ENCODE measurements around the gene KCNK10.

KCNK10 gene

DNA sequence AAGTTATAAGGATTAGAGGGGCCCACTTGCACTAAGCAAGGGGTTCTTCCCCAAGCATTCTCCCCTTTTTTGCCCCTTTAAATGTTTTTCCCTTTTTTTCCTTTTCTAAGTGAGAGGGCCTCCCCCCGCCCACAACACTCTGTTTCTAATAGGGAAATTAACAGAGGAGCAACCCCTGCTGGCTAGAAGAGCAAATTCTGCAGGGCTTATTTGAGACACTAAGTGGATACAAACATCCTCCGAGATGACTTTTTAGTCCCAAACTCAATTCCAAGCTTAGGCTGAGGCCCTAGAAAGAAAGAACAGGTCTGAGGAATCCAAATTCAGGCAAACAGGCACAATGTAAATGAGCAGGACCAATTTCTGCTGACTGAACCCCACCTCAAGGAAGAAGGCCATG, 179.3 kb downstream of the KCNK10 start:
- H3K79me2 ChIP-seq (ENCODE audit: insufficient read depth, low read length): no peaks in the 10 kb centered on the region
- no peak overlapping the region for H3K9ac ChIP-seq (ENCODE audit: low read length)
- no peak overlapping the region for H3K4me3 ChIP-seq (ENCODE audit: low read depth, low read length, poor library complexity, severe bottlenecking)
- H3K9me3 ChIP-seq (ENCODE audit: low read length): no peaks in the 10 kb centered on the region
- no peaks in the 10 kb centered on the region for H3K27me3 ChIP-seq (ENCODE audit: insufficient read depth, low read length)
- H3K27ac ChIP-seq (ENCODE audit: low read depth, low read length, poor library complexity, severe bottlenecking): no peak overlapping the region
- no peaks in the 10 kb centered on the region for H3K4me1 ChIP-seq (ENCODE audit: insufficient read depth, low read length, severe bottlenecking)
- H3K9me2 ChIP-seq (ENCODE audit: low read depth, low read length): no peaks in the 10 kb centered on the region
- H3K36me3 ChIP-seq (ENCODE audit: insufficient read depth, low read length): no peaks in the 10 kb centered on the region
- TF ChIP-seq EZH2 (IDR thresholded peaks at IDR 0.05; ENCODE audit: borderline replicate concordance, low read length): no peak
- TF ChIP-seq, protein P1, sequence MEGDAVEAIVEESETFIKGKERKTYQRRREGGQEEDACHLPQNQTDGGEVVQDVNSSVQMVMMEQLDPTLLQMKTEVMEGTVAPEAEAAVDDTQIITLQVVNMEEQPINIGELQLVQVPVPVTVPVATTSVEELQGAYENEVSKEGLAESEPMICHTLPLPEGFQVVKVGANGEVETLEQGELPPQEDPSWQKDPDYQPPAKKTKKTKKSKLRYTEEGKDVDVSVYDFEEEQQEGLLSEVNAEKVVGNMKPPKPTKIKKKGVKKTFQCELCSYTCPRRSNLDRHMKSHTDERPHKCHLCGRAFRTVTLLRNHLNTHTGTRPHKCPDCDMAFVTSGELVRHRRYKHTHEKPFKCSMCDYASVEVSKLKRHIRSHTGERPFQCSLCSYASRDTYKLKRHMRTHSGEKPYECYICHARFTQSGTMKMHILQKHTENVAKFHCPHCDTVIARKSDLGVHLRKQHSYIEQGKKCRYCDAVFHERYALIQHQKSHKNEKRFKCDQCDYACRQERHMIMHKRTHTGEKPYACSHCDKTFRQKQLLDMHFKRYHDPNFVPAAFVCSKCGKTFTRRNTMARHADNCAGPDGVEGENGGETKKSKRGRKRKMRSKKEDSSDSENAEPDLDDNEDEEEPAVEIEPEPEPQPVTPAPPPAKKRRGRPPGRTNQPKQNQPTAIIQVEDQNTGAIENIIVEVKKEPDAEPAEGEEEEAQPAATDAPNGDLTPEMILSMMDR (IDR thresholded peaks at IDR 0.05; ENCODE audit: low read length): peak; percentile 24; the same call in 1 of the 2 replicates
- no peak overlapping the region for H2AFZ ChIP-seq (ENCODE audit: low read length)
- H3F3A ChIP-seq (ENCODE audit: insufficient read depth, low read length): no peaks in the 10 kb centered on the region
- no peaks in the 10 kb centered on the region for H4K20me1 ChIP-seq (ENCODE audit: insufficient read depth, low read length)
- no peak overlapping the region for H3K4me2 ChIP-seq (ENCODE audit: low read length)

DNA sequence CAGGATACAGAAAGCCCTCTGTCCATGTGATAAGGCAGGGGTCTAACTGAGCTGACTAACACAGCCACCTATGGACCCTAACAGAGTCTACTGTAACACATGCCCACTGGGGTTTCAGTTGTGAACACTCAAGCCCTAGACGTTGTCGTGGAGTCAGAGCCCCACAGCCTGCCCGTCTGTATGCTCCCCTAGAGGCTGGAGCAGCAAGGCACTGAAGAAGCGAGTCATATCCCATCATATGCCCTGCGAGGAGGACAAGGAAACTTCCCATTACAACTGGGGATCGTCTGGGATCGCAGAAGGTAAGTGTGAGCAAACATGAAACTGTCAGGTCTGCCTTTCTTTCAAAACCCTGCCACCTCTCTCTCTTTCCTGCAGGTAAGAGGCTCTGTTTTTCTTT, 180.1 kb downstream of the KCNK10 start:
- Histone ChIP-seq H3K9ac (ENCODE audit: low read length) (no peak overlapping the region), H3K9me3 (ENCODE audit: low read length) (no peaks in the 10 kb centered on the region), H3F3A (ENCODE audit: insufficient read depth, low read length) (no peaks in the 10 kb centered on the region), H3K4me2 (ENCODE audit: low read length) (no peak overlapping the region), H3K27me3 (ENCODE audit: insufficient read depth, low read length) (no peaks in the 10 kb centered on the region), H3K4me3 (ENCODE audit: low read depth, low read length, poor library complexity, severe bottlenecking) (no peak overlapping the region), H3K9me2 (ENCODE audit: low read depth, low read length) (no peaks in the 10 kb centered on the region), H3K27ac (ENCODE audit: low read depth, low read length, poor library complexity, severe bottlenecking) (no peak overlapping the region), H3K79me2 (ENCODE audit: insufficient read depth, low read length) (no peaks in the 10 kb centered on the region), H3K4me1 (ENCODE audit: insufficient read depth, low read length, severe bottlenecking) (no peaks in the 10 kb centered on the region), H4K20me1 (ENCODE audit: insufficient read depth, low read length) (no peaks in the 10 kb centered on the region), H3K36me3 (ENCODE audit: insufficient read depth, low read length) (no peaks in the 10 kb centered on the region), H2AFZ (ENCODE audit: low read length) (no peak overlapping the region)
- TF ChIP-seq, protein P1 (IDR thresholded peaks at IDR 0.05; ENCODE audit: low read length): no peak
- no peak for TF ChIP-seq EZH2 (IDR thresholded peaks at IDR 0.05; ENCODE audit: borderline replicate concordance, low read length)

DNA sequence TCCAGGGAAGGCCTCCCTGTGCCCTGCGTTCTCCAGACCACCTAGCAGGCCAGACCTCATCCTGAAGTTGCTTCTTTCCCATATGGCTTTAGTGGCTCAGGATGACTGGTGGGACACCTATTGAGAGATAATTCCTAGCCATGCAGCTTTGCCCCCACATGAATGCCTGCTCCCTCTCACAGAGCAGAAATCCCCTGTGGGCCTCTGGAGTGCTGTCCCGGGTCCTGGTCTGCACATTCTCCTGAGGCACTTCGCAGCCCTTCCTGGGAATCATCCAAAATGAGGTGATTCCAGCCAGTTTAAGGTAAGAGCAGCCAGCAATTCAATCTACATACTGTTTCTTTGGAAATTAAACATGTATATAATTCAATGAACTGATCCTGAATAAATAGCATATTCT, 182.2 kb downstream of the KCNK10 start:
- H3K36me3 ChIP-seq (ENCODE audit: insufficient read depth, low read length): no peaks in the 10 kb centered on the region
- H3K9me3 ChIP-seq (ENCODE audit: low read length): no peaks in the 10 kb centered on the region
- no peaks in the 10 kb centered on the region for H3F3A ChIP-seq (ENCODE audit: insufficient read depth, low read length)
- H3K9ac ChIP-seq (ENCODE audit: low read length): no peak overlapping the region
- no peaks in the 10 kb centered on the region for H3K4me1 ChIP-seq (ENCODE audit: insufficient read depth, low read length, severe bottlenecking)
- H3K79me2 ChIP-seq (ENCODE audit: insufficient read depth, low read length): no peaks in the 10 kb centered on the region
- H3K27me3 ChIP-seq (ENCODE audit: insufficient read depth, low read length): no peaks in the 10 kb centered on the region
- H3K4me3 ChIP-seq (ENCODE audit: low read depth, low read length, poor library complexity, severe bottlenecking): no peak overlapping the region
- H2AFZ ChIP-seq (ENCODE audit: low read length): no peak overlapping the region
- TF ChIP-seq, protein P1 (IDR thresholded peaks at IDR 0.05; ENCODE audit: low read length): no peak
- no peak for TF ChIP-seq EZH2 (IDR thresholded peaks at IDR 0.05; ENCODE audit: borderline replicate concordance, low read length)
- H3K4me2 ChIP-seq (ENCODE audit: low read length): no peak overlapping the region
- H3K9me2 ChIP-seq (ENCODE audit: low read depth, low read length): no peaks in the 10 kb centered on the region
- no peak overlapping the region for H3K27ac ChIP-seq (ENCODE audit: low read depth, low read length, poor library complexity, severe bottlenecking)
- H4K20me1 ChIP-seq (ENCODE audit: insufficient read depth, low read length): no peaks in the 10 kb centered on the region

Data from OCI-LY1 (cell line).